Measurements from ENCODE around the gene LRIG2.

Gene LRIG2

GRCh38 chr1:113133759-113134158 is 60.8 kb downstream of the LRIG2 start:
- no peaks in the 10 kb centered on the region for H3K79me2 ChIP-seq (ENCODE audit: insufficient read depth, low read length)
- no peaks in the 10 kb centered on the region for H3K27me3 ChIP-seq (ENCODE audit: insufficient read depth, low read length, poor library complexity)
- H3K36me3 ChIP-seq (ENCODE audit: insufficient read depth, low read length) = no peaks in the 10 kb centered on the region; the same call in 1 of the 2 replicates
- no peak overlapping the region for H3K9ac ChIP-seq (ENCODE audit: low read depth, low read length)
- H4K20me1 ChIP-seq (ENCODE audit: insufficient read depth, low read length) = no peaks in the 10 kb centered on the region
- no peak overlapping the region for H3K27ac ChIP-seq (ENCODE audit: low read length)
- no peak for TF ChIP-seq EZH2 (IDR thresholded peaks at IDR 0.05; ENCODE audit: borderline replicate concordance, low read depth, low read length, severe bottlenecking)
- no peak for TF ChIP-seq CTCF (IDR thresholded peaks at IDR 0.05; ENCODE audit: borderline replicate concordance, extremely low read depth, low read length, poor library complexity, severe bottlenecking)
- no peak overlapping the region for H3K4me2 ChIP-seq (ENCODE audit: insufficient read depth, low read length)
- no peaks in the 10 kb centered on the region for H3K9me3 ChIP-seq (ENCODE audit: insufficient read depth, low read length, severe bottlenecking)
- H3K4me1 ChIP-seq (ENCODE audit: insufficient read depth, low read length) = no peaks in the 10 kb centered on the region
- no peak for DNase-seq
- no peak for ATAC-seq (ENCODE audit: insufficient read depth, low read depth)
- H2AFZ ChIP-seq (ENCODE audit: low read depth, low read length) = no peak overlapping the region
- H3K4me3 ChIP-seq (ENCODE audit: low read depth in 1 of 2, low read length in 2 of 2) = no peak overlapping the region

GRCh38 chr1:113135460-113135859 is 62.5 kb downstream of the LRIG2 start:
- ATAC-seq (ENCODE audit: insufficient read depth, low read depth) = no peak
- Histone ChIP-seq H3K36me3 (ENCODE audit: insufficient read depth, low read length) (no peaks in the 10 kb centered on the region), H4K20me1 (ENCODE audit: insufficient read depth, low read length) (no peaks in the 10 kb centered on the region), H3K9ac (ENCODE audit: low read depth, low read length) (no peak overlapping the region), H3K4me3 (ENCODE audit: low read depth in 1 of 2, low read length in 2 of 2) (no peak overlapping the region), H3K9me3 (ENCODE audit: insufficient read depth, low read length, severe bottlenecking) (no peaks in the 10 kb centered on the region), H3K4me2 (ENCODE audit: insufficient read depth, low read length) (no peak overlapping the region), H3K79me2 (ENCODE audit: insufficient read depth, low read length) (no peaks in the 10 kb centered on the region), H3K27me3 (ENCODE audit: insufficient read depth, low read length, poor library complexity) (no peaks in the 10 kb centered on the region), H3K4me1 (ENCODE audit: insufficient read depth, low read length) (no peaks in the 10 kb centered on the region), H2AFZ (ENCODE audit: low read depth, low read length) (no peak overlapping the region), H3K27ac (ENCODE audit: low read length) (no peak overlapping the region)
- TF ChIP-seq CTCF (IDR thresholded peaks at IDR 0.05; ENCODE audit: borderline replicate concordance, extremely low read depth, low read length, poor library complexity, severe bottlenecking) = no peak
- TF ChIP-seq EZH2 (IDR thresholded peaks at IDR 0.05; ENCODE audit: borderline replicate concordance, low read depth, low read length, severe bottlenecking) = no peak
- DNase-seq = no peak

GRCh38 chr1:113136476-113136875 is 63.5 kb downstream of the LRIG2 start:
- ATAC-seq (ENCODE audit: insufficient read depth, low read depth) (no peak), DNase-seq (no peak)
- H3K9ac ChIP-seq (ENCODE audit: low read depth, low read length) = no peak overlapping the region
- H3K4me2 ChIP-seq (ENCODE audit: insufficient read depth, low read length) = no peak overlapping the region
- H3K9me3 ChIP-seq (ENCODE audit: insufficient read depth, low read length, severe bottlenecking) = no peaks in the 10 kb centered on the region
- no peak overlapping the region for H3K27ac ChIP-seq (ENCODE audit: low read length)
- H3K36me3 ChIP-seq (ENCODE audit: insufficient read depth, low read length) = no peaks in the 10 kb centered on the region
- TF ChIP-seq EZH2 (IDR thresholded peaks at IDR 0.05; ENCODE audit: borderline replicate concordance, low read depth, low read length, severe bottlenecking) (no peak), CTCF (IDR thresholded peaks at IDR 0.05; ENCODE audit: borderline replicate concordance, extremely low read depth, low read length, poor library complexity, severe bottlenecking) (no peak)
- no peak overlapping the region for H2AFZ ChIP-seq (ENCODE audit: low read depth, low read length)
- no peak overlapping the region for H3K4me3 ChIP-seq (ENCODE audit: low read depth in 1 of 2, low read length in 2 of 2)
- no peaks in the 10 kb centered on the region for H3K27me3 ChIP-seq (ENCODE audit: insufficient read depth, low read length, poor library complexity)
- H4K20me1 ChIP-seq (ENCODE audit: insufficient read depth, low read length) = no peaks in the 10 kb centered on the region
- H3K4me1 ChIP-seq (ENCODE audit: insufficient read depth, low read length) = peaks cover 5% of the 10 kb centered on the region
- H3K79me2 ChIP-seq (ENCODE audit: insufficient read depth, low read length) = no peaks in the 10 kb centered on the region

- Histone ChIP-seq H3K4me1 (ENCODE audit: insufficient read depth, low read length) (peaks cover 6% of the 10 kb centered on the region), H3K9me3 (ENCODE audit: insufficient read depth, low read length, severe bottlenecking) (no peaks in the 10 kb centered on the region), H4K20me1 (ENCODE audit: insufficient read depth, low read length) (no peaks in the 10 kb centered on the region), H3K27me3 (ENCODE audit: insufficient read depth, low read length, poor library complexity) (no peaks in the 10 kb centered on the region), H3K4me3 (ENCODE audit: low read depth in 1 of 2, low read length in 2 of 2) (no peak overlapping the region), H3K27ac (ENCODE audit: low read length) (no peak overlapping the region), H3K4me2 (ENCODE audit: insufficient read depth, low read length) (no peak overlapping the region), H2AFZ (ENCODE audit: low read depth, low read length) (no peak overlapping the region), H3K36me3 (ENCODE audit: insufficient read depth, low read length) (no peaks in the 10 kb centered on the region), H3K9ac (ENCODE audit: low read depth, low read length) (no peak overlapping the region), H3K79me2 (ENCODE audit: insufficient read depth, low read length) (no peaks in the 10 kb centered on the region)
- TF ChIP-seq EZH2 (IDR thresholded peaks at IDR 0.05; ENCODE audit: borderline replicate concordance, low read depth, low read length, severe bottlenecking) = no peak
- TF ChIP-seq CTCF (IDR thresholded peaks at IDR 0.05; ENCODE audit: borderline replicate concordance, extremely low read depth, low read length, poor library complexity, severe bottlenecking) = no peak
- ATAC-seq (ENCODE audit: insufficient read depth, low read depth) (no peak), DNase-seq (no peak)
Measured at GRCh38 chr1:113137563-113137962, 64.6 kb downstream of the LRIG2 start.

All from DND-41 (cell line).